ENCODE results near the gene C5orf34. TPM values are rescaled to one million over a fixed set of nuclear protein-coding genes. Genes with fewer than 3 reads are reported as not detected.

C5orf34 gene
- total and polyA plus RNA-seq, 9 of the 15 experiments (the other 6 are each of a cell fraction or from before 2014, with no cell fraction given): 13.2 to 32.6 (median 20.7) TPM

DNA sequence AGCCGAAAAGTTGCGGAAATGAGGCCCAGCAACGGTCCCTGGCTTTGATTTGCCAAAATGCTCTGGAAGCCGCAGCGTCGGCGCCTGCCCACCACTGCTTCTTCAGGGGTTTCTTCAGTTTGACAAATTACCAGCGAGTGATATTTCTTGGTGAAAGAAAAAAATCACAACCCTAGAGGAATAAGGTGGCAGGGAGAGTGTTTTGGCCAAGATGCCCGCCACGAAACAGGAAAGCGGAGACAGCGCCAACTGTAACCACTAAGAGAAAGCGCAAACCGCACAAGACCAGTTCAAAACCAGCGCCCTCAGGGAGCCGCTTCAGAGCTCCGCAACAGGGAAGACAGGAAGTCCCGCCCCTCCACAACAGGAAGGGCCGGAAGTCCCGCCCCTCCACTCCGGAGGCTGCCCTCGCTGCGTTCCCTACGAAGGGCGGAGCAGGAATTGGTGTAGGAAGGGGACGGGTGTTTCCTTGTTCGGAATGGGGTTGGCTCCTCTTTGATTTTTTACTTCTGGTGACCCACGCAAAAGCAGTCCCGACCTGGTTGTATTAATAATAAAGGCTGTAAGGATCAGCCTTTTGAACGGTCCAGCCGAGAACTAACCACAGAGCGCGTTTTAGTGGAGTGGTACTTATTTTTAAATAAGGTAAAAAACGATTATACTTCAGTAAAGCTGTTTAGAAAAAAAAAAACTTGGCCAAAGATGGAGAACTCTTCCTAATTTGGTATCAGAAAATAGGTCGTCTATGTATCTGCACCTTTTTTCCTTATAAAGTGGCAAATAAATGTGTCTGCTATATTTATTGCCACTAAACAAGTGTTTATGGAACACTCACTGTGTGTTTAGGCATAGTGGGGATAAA is at the start of gene C5orf34 (continued):
- TF ChIP-seq THRA (IDR thresholded peaks at IDR 0.05): no peak
- TF ChIP-seq EP300 (IDR thresholded peaks at IDR 0.05; ENCODE audit: low read length): peak; percentile 6; the same call in 1 of the 2 replicates
- no peak for TF ChIP-seq ZNF507 (tag; conservative IDR thresholded peaks at IDR 0.05)
- TF ChIP-seq BRCA1 (IDR thresholded peaks at IDR 0.05): no peak
- no peak for TF ChIP-seq BRCA1 (CRISPR knock-in tag; IDR thresholded peaks at IDR 0.05)
- no peak for TF ChIP-seq BCL6 (CRISPR knock-in tag; IDR thresholded peaks at IDR 0.05)
- TF ChIP-seq, protein P1, sequence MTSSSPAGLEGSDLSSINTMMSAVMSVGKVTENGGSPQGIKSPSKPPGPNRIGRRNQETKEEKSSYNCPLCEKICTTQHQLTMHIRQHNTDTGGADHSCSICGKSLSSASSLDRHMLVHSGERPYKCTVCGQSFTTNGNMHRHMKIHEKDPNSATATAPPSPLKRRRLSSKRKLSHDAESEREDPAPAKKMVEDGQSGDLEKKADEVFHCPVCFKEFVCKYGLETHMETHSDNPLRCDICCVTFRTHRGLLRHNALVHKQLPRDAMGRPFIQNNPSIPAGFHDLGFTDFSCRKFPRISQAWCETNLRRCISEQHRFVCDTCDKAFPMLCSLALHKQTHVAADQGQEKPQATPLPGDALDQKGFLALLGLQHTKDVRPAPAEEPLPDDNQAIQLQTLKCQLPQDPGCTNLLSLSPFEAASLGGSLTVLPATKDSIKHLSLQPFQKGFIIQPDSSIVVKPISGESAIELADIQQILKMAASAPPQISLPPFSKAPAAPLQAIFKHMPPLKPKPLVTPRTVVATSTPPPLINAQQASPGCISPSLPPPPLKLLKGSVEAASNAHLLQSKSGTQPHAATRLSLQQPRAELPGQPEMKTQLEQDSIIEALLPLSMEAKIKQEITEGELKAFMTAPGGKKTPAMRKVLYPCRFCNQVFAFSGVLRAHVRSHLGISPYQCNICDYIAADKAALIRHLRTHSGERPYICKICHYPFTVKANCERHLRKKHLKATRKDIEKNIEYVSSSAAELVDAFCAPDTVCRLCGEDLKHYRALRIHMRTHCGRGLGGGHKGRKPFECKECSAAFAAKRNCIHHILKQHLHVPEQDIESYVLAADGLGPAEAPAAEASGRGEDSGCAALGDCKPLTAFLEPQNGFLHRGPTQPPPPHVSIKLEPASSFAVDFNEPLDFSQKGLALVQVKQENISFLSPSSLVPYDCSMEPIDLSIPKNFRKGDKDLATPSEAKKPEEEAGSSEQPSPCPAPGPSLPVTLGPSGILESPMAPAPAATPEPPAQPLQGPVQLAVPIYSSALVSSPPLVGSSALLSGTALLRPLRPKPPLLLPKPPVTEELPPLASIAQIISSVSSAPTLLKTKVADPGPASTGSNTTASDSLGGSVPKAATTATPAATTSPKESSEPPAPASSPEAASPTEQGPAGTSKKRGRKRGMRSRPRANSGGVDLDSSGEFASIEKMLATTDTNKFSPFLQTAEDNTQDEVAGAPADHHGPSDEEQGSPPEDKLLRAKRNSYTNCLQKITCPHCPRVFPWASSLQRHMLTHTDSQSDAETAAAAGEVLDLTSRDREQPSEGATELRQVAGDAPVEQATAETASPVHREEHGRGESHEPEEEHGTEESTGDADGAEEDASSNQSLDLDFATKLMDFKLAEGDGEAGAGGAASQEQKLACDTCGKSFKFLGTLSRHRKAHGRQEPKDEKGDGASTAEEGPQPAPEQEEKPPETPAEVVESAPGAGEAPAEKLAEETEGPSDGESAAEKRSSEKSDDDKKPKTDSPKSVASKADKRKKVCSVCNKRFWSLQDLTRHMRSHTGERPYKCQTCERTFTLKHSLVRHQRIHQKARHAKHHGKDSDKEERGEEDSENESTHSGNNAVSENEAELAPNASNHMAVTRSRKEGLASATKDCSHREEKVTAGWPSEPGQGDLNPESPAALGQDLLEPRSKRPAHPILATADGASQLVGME (CRISPR knock-in tag; IDR thresholded peaks at IDR 0.05): 0 out of 2 replicates have a peak, but pooled peaks have one; percentile 9
- peak; percentile 14 for TF ChIP-seq POU5F1 (IDR thresholded peaks at IDR 0.05; ENCODE audit: borderline replicate concordance, low read depth, low read length, partially characterized antibody)
- no peak for TF ChIP-seq SP1 (CRISPR knock-in tag; IDR thresholded peaks at IDR 0.05)
- TF ChIP-seq ZNF436 (CRISPR knock-in tag; IDR thresholded peaks at IDR 0.05): no peak
- no peak for TF ChIP-seq FIP1L1 (IDR thresholded peaks at IDR 0.05; ENCODE audit: low read depth, low read length, poor library complexity, severe bottlenecking)
- no peak for TF ChIP-seq MCM7 (IDR thresholded peaks at IDR 0.05)
- peak; percentile 72 for TF ChIP-seq RBM39 (optimal IDR thresholded peaks at IDR 0.05; ENCODE audit: low read depth, low read length)
- no peak for TF ChIP-seq NR2F6 (CRISPR knock-in tag; IDR thresholded peaks at IDR 0.05)
- no peak for TF ChIP-seq KHSRP (IDR thresholded peaks at IDR 0.05)
- no peak for TF ChIP-seq ZC3H8 (IDR thresholded peaks at IDR 0.05)
- peak; percentile 92 for TF ChIP-seq POLR2G (IDR thresholded peaks at IDR 0.05; ENCODE audit: low read depth, low read length)
- no peak; the same call in 1 of the 2 replicates for TF ChIP-seq DIDO1 (tag; IDR thresholded peaks at IDR 0.05; ENCODE audit: low read depth)
- TF ChIP-seq ZNF197 (CRISPR knock-in tag; IDR thresholded peaks at IDR 0.05; ENCODE audit: low read depth): no peak
- no peak for TF ChIP-seq ZNF143 (CRISPR knock-in tag; IDR thresholded peaks at IDR 0.05)
- TF ChIP-seq GABPB2 (CRISPR knock-in tag; conservative IDR thresholded peaks at IDR 0.05): no peak
- TF ChIP-seq, protein P2, sequence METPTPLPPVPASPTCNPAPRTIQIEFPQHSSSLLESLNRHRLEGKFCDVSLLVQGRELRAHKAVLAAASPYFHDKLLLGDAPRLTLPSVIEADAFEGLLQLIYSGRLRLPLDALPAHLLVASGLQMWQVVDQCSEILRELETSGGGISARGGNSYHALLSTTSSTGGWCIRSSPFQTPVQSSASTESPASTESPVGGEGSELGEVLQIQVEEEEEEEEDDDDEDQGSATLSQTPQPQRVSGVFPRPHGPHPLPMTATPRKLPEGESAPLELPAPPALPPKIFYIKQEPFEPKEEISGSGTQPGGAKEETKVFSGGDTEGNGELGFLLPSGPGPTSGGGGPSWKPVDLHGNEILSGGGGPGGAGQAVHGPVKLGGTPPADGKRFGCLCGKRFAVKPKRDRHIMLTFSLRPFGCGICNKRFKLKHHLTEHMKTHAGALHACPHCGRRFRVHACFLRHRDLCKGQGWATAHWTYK (CRISPR knock-in tag; IDR thresholded peaks at IDR 0.05): 0 out of 2 replicates have a peak, but pooled peaks have one; percentile 8
- no peak for TF ChIP-seq NCOA6 (IDR thresholded peaks at IDR 0.05)

Data from K562 (cell line).